RWPE1 (cell line): Measurements from ENCODE around the gene CD2.

Experiments
- CTCF ChIA-PET: fragments of 350-600 bp; sonication (Branson Sonifier 250); formaldehyde crosslinking; extraction: SDS; loops from one replicate; lab custom pipeline; 2021; lab: Yijun Ruan, JAX
- POLR2A ChIA-PET: fragments of 400-600 bp; formaldehyde crosslinking; extraction: SDS; loops from one replicate; lab custom pipeline; 2020; ENCODE audit warnings: antibody characterized with exemption; ENCODE audit not compliant: low non-redundant PET; lab: Yijun Ruan, JAX
- DNase-seq: peaks from one replicate; pipeline ENCODE4 v3.0.0; 2012; ENCODE audit warnings: low spot score
- H3K27ac ChIP-seq: fragments of 450-650 bp; 2 replicates; pipeline ENCODE4 v1.5.1; 2017
- CTCF ChIP-seq: fragments of 450-650 bp; conservative IDR thresholded peaks from 2 replicates; pipeline ENCODE4 v1.5.1; 2017; ENCODE audit warnings: low read depth, mild to moderate bottlenecking

The CD2 gene

GRCh38 chr1:116741836-116742565 lies 12.2 kb upstream of the CD2 start:
- no peak overlapping the region for H3K27ac ChIP-seq
- ChIA-PET POLR2A (no interaction called here), CTCF (no interaction called here)
- no peak for DNase-seq
- TF ChIP-seq CTCF = no peak

- TF ChIP-seq CTCF = no peak
- CTCF ChIA-PET = no interaction called here
- H3K27ac ChIP-seq = no peak overlapping the region
- DNase-seq = no peak
- POLR2A ChIA-PET = no interaction called here
These were observed 10.7 kb upstream of the CD2 start for GRCh38 chr1:116743535-116743934.

GRCh38 chr1:116748272-116748671 lies 6.0 kb upstream of the CD2 start:
- POLR2A ChIA-PET = no interaction called here
- CTCF ChIA-PET = no interaction called here
- no peak for DNase-seq
- no peak for TF ChIP-seq CTCF
- no peak overlapping the region for H3K27ac ChIP-seq

GRCh38 chr1:116751146-116751545 lies 3.1 kb upstream of the CD2 start:
- ChIA-PET POLR2A (no interaction called here), CTCF (interaction anchor here (0.8 kb wide), 1 partner anchor 14 kb away, joined by 3 read pairs; no protein-coding TSS in a partner anchor)
- no peak overlapping the region for H3K27ac ChIP-seq
- no peak for TF ChIP-seq CTCF
- no peak for DNase-seq

GRCh38 chr1:116751621-116752020 lies 2.6 kb upstream of the CD2 start:
- ChIA-PET CTCF (interaction anchor here (0.8 kb wide), 1 partner anchor 14 kb away, joined by 3 read pairs; no protein-coding TSS in a partner anchor), POLR2A (no interaction called here)
- no peak for DNase-seq
- H3K27ac ChIP-seq = no peak overlapping the region
- no peak for TF ChIP-seq CTCF

GRCh38 chr1:116753312-116753711 lies 918 bp upstream of the CD2 start:
- CTCF ChIA-PET = no interaction called here
- no peak for TF ChIP-seq CTCF
- POLR2A ChIA-PET = no interaction called here
- no peak for DNase-seq
- no peak overlapping the region for H3K27ac ChIP-seq
